Amygdala (tissue), 56 donors: ENCODE results near the gene FNDC4.

Experiments
- DNase-seq, 56 donors: peaks; one replicate each; lab custom pipeline; 2025; lab: John Stamatoyannopoulos, UW

The FNDC4 gene

DNA sequence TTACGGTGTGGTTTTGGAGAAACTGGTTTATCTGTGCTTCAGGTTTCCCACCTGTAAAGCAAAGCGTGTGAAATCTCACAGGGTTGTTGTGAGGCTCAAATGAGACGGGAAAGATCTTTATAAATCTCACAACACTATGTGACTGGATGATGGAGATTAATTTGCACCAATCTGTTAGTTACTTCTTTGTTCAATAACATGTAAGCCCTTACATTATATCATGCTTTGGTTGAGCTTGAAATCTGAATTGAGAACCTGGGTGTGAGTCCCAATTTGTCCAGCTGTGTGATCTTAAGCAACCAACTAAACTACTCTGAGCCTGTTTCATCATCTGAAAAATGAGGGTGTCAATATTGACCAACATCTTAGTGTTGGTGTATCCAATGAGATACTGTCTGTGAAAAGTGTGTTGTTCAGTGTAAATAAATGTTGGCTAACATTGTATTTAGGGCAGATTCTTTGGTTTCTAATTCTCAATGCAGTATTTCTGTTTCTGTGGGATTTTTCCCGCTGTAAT lies 898 bp upstream of the FNDC4 start:
- no peak for DNase-seq

- DNase-seq, result peak in 12 of 56 donors; percentile 3 to 65 (median 22)
These were observed 586 bp downstream of the FNDC4 start for GRCh38 chr2:27494284-27494943.

- no peak for DNase-seq
These were observed 1.1 kb downstream of the FNDC4 start for GRCh38 chr2:27493948-27494283.

DNA sequence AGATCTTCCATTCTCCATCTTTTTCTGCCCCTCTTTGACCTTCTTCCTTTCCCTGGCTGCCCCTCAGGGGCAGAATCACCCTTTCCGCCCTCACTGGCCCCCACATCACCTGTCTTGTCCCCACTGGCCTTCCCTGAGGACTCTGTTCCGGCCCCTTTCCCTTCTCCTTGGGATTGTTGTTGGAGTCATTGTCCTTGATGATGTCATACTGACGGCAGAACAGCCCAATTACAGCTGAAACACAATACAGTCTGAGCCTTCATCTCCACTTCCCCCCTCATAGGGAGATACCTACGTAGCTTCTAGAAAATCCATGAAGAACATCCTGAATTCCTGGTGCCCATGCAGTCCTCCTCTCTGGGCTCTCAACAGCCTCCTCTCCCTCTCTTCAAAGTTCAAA lies 2.4 kb downstream of the FNDC4 start:
- no peak for DNase-seq

DNA sequence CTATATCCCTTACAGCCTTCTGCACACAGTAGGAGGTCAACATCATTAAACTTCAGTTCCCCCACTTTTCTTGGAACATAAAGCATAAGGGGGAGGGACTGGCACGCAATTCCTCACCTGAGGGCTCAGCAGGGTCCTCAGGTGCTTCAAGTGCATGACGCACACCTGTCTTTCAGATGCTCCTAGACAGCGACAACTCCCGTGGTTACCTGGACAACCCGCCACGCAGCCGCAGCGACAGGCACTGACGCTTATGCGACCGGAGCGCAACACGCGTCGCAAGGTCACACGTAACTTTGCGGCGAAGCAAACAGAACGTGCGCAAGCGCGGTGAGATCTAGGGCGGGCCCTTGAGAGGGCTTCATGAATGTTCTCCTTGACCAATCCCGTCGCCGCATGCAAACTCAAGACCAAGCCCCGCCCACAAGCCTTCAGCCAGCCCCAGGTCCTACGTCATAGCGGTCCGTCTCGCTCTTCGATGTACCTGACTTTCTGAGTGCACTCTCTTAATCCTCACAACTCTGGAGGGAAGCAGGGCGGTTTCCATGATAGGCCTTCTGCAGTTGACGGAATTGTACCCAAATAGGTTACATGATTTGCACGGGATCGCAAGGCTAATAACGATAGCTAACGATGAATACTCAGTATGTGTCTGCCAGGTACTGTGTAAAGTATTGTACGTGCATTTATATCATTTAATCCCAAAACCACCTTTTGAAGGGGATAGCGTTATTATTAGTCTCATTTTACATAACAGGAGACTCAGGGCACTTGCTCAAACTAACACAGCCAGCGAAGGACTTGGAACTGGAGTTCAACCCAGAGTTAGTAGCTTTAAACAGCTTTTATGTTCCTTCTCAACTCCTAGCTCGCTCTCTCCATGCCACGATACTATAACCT lies 5.3 kb downstream of the FNDC4 start, which contains the start of gene IFT172:
IFT172 (minus strand) TSS at position 246 of the 900 bp plus-strand sequence; CDS start at position 156, 90 bp downstream.
- DNase-seq, result peak; percentile 42 to 99 (median 96)

DNA sequence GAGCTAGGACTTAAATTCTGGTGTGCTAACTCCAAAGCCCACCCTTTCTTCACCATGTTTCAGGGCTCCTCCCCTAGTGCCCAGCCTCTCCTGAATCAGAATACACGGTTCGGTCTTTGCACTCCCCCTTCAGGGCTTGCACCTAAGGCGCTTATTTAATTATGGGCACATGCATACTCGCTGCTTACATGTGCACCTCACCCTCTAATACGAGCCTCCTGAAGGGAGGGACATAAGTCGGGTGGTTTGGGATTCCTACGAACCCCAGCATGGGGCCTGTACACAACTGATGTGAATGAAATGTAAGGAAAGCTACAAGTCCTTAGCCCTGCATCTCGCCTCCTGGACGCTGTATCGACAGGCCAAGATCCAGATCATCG lies 5.9 kb downstream of the FNDC4 start:
- peak in 2 of 56 donors; percentile 42 for DNase-seq

GRCh38 chr2:27485496-27485895 lies 9.5 kb downstream of the FNDC4 start:
- DNase-seq, result peak in 3 of 56 donors; percentile 6 to 33 (median 6)

DNA sequence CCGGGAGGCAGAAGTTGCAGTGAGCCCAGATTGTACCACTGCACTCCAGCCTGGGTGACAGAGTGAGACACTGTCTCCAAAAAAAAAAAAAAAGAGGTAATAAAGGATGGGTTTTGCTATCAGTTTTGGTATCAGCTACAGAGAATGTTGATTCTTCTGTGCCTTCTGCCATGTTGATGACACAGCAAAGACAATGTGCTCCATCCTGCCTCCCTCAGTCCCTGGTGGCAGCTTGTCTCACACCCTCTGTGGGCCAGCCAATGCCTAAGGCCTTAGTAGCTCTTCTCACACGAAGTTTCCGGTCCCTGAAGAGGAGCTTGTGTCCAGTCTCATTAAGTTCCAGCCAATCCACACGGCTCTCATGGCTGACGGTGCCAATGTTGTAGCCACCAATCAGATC lies 23.0 kb downstream of the FNDC4 start:
- DNase-seq, result no peak

GRCh38 chr2:27464443-27464842 lies 30.6 kb downstream of the FNDC4 start:
- DNase-seq, result no peak

- DNase-seq, result no peak
These were observed 33.9 kb downstream of the FNDC4 start for GRCh38 chr2:27461118-27461517.

DNA sequence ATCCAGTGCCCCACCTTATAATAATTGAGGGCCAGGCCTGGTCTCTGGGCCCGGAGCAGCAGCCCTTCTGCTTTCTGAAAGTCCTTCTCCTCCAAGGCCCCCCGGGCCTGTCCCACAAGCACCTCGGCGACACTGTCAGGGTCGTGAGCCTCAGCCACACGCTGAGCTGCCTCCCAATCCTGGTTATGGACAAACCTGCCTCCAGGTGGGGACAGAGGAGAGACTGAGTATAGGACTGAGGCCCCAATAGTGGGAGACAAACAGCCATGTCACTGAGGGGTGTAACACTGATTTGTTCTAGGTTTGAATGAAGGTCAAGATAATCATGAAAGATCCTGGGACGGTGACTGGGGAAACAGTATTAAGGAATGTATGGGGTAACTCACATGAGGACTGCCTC lies 41.0 kb downstream of the FNDC4 start:
- no peak for DNase-seq

- DNase-seq, result no peak
These were observed 43.9 kb downstream of the FNDC4 start for GRCh38 chr2:27451095-27451494.

DNA sequence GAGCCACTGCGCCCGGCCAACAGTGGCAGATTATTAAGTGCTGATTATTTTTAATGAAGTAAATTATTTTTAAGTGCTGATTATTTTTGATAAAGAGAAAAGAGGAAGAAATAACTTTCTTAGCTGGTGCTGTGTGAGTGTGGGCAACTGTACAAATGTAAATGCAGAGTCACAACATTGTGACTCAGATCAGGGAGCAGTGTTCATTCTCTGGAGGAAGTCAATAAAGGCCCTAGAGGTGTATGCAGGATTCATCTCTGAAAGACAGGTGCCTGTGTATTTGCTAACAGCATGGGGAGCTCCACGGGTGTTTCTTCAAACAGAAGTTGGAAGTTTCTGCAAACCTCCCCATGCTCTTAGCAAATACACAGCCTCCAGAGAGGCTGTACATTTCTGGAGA lies 46.6 kb downstream of the FNDC4 start:
- no peak for DNase-seq

DNA sequence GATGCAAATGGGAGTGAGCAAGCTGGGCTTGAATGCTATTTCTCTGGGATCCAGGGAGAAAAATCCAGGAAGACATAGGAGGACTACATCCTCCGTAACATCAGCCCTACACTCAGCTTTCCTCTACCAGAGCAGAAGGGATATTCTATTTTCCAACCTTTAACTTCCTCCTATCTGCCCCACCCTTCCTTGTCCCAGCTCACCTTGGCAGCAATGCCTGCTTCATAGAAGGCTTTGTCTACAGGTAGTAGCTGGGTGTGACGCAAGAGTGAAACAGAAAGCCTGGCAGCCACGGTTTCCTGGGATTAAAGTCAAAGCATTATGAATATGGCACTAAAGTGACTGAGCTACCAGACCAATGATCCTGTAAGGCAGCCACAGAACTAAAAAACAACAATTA lies 48.9 kb downstream of the FNDC4 start:
- no peak for DNase-seq

GRCh38 chr2:27445615-27446014 lies 49.4 kb downstream of the FNDC4 start:
- no peak for DNase-seq

- DNase-seq, result no peak
These were observed 49.8 kb downstream of the FNDC4 start for GRCh38 chr2:27445155-27445554.

DNA sequence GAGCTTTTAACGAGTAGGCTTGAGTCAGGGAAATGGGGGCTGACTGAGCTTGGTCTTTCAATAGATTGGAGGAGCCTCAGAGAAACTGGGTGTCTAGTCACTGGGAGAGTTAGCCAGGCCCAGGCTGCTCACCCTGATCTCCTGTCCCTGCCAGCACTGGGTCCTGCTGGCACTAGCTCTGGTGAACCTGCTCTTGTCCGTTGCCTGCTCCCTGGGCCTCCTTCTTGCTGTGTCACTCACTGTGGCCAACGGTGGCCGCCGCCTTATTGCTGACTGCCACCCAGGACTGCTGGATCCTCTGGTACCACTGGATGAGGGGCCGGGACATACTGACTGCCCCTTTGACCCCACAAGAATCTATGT lies 52.1 kb downstream of the FNDC4 start:
- no peak for DNase-seq

DNA sequence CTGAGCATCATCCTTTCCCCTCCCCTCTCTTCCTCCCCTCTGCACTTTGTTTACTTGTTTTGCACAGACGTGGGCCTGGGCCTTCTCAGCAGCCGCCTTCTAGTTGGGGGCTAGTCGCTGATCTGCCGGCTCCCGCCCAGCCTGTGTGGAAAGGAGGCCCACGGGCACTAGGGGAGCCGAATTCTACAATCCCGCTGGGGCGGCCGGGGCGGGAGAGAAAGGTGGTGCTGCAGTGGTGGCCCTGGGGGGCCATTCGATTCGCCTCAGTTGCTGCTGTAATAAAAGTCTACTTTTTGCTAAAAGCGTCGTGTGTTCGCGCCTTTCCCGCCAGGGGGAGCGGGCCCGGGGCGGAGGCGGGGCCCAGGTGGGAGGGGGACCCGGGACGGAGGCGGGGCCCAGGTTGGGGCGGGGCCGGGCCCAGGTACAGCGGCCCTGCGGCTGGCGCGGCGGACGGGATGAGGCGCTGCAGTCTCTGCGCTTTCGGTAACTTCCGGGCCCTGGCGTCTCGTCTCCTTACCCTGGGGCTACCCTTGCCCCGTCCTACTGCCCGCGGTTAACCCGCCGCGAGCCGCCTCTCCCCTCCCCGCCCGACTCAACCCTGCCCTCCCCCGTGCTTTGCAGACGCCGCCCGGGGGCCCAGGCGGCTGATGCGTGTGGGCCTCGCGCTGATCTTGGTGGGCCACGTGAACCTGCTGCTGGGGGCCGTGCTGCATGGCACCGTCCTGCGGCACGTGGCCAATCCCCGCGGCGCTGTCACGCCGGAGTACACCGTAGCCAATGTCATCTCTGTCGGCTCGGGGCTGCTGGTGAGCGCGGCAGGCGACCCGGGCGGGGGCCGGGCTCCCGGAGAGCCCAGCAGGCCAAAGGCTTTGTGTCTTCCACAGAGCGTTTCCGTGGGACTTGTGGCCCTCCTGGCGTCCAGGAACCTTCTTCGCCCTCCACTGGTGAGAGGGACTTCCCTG lies 52.8 kb downstream of the FNDC4 start, which contains the start of gene KRTCAP3:
KRTCAP3 (plus strand) TSS at position 424 of the 962 bp plus-strand sequence; CDS start at position 456, 32 bp downstream.
- DNase-seq, result peak in 3 of 56 donors; percentile 12 to 24 (median 22)
